Epithelial cell of esophagus (primary cell): ENCODE results near the gene UBXN7.

Source experiments
- DNase-seq: peaks from one replicate; pipeline ENCODE4 v3.0.0; 2010; ENCODE audit warnings: low read depth
- H3K4me3 ChIP-seq: 2 replicates; pipeline ENCODE4 v1.5.1; 2011; ENCODE audit warnings: mild to moderate bottlenecking, low read length, control low read depth
- TF ChIP-seq, protein P1 (sequence below): IDR thresholded peaks from 2 replicates; pipeline ENCODE4 v1.5.1; 2011; ENCODE audit warnings: low read depth, mild to moderate bottlenecking, low read length, control low read depth, inconsistent platforms; ENCODE audit not compliant: insufficient read depth; ENCODE audit errors: missing control alignments

Gene UBXN7

DNA sequence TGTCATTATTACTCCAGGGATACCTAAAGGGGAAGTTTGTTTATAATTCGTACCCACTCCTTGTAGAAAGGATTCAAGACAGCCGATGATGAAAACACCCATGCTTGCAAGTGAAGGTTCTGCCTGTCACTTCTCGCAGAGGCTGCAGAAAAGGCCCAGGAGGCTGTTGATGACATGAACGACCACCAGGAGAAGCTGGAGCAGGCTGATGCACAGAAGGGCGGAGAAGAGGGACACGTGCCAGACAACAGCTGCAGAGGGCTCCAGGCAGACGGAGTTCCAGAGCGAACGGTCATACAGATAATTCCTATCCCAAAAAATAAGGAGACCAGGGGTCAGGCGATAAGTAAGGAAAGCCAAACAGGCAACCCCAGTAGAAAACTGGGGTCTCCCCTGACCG, 108.5 kb downstream of the UBXN7 start:
- DNase-seq: no peak
- no peak overlapping the region for H3K4me3 ChIP-seq
- TF ChIP-seq, protein P1, sequence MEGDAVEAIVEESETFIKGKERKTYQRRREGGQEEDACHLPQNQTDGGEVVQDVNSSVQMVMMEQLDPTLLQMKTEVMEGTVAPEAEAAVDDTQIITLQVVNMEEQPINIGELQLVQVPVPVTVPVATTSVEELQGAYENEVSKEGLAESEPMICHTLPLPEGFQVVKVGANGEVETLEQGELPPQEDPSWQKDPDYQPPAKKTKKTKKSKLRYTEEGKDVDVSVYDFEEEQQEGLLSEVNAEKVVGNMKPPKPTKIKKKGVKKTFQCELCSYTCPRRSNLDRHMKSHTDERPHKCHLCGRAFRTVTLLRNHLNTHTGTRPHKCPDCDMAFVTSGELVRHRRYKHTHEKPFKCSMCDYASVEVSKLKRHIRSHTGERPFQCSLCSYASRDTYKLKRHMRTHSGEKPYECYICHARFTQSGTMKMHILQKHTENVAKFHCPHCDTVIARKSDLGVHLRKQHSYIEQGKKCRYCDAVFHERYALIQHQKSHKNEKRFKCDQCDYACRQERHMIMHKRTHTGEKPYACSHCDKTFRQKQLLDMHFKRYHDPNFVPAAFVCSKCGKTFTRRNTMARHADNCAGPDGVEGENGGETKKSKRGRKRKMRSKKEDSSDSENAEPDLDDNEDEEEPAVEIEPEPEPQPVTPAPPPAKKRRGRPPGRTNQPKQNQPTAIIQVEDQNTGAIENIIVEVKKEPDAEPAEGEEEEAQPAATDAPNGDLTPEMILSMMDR: no peak

DNA sequence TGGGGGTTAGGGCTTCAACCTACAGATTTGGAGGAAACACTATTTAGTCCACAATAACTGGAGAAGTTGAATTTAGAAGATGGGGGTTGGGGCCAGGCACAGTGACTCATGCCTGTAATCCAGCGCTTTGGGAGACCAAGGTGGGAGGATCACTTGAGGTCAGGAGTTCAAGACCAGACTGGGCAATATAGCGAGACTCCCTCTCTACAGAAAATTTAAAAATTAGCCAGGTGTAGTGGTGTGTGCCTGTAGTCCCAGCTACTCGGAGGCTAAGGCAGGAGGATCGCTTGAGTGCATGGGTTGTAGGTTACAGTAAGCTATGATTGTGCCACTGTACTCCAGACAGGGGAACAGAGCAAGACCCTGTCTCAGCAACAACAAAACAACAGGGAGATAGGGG, 109.2 kb downstream of the UBXN7 start:
- TF ChIP-seq, protein P1: no peak
- no peak for DNase-seq

DNA sequence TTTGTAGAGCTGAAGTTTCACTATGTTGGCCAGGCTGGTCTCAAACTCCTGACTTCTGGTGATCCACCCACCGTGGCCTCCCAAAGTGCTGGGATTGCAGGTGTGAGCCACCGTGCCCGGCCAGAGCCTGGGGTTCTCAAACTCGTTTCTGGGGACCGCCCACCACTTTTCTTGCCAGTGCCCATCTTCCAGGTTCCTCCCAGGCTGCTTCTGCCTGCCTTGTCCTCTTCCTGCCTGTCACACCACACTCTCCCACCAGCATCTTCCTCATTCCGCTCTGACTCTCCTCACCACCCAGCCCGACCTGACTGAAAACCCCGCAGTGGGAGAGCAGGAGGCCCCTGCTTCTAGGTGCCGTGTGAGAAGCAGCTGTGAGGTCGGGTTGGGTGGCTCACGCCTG, 111.1 kb downstream of the UBXN7 start:
- DNase-seq: no peak
- TF ChIP-seq, protein P1: no peak
- H3K4me3 ChIP-seq: no peak overlapping the region

More for the DNA sequence above, 109.2 kb downstream of the UBXN7 start:
- H3K4me3 ChIP-seq: no peak overlapping the region

DNA sequence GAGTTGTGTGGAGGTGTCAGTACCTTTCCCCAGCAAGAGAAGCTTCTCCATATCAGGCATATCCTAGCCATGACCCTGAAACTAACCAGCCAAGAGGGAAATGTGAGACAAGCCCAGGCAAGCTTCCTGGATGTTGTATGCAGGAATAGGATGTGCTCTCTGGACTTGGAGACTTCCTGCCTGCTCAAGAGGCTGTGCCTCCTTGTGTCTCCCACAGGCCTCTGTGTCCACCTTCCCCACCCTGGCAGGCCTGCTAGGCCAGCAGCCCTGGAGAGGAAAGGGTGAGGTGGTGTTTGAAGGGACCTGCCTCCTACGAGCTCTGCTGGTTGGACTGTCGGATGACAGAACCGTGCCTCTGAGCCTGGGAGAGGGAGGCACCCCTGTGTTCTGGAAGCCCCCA, 112.1 kb downstream of the UBXN7 start:
- TF ChIP-seq, protein P1: no peak
- no peak overlapping the region for H3K4me3 ChIP-seq
- DNase-seq: peak; percentile 91

DNA sequence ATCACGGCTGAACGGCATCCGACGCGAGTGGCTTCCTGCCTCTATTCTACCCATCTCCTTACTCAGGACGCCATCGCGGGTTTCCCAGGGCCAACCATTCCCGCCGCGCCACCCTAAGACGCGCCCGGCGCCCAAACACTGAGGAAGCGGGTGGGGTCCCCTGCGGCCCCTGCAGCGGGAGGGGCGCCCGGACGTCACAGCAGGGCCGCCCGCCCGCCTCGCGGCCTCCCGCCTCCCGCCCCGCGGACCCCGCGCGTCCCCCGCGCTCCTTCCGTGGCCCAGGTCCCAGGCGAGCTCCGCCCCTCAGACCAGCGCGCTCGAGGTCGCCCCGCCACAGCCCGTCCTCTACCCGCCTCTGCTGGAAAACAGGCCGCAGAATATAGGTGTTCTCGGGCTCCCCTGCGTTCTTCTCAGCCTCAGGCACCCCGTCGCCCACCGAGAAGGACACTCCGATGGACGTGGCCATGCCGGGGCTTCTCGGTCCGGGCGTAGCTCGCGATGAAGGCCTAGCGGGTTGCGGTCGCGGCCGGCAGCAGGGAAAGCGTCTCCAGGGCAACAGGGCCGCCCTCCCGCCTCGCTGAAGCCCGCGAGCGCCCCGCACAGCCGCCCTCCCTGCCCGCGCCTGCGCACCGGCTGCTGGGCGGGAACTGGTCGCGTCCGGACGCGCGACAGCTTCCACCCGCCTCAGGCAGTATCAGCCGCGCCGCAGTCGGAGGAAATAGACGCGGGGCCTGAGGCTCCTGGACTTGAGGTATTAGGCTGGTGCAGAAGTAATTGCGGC, 114.3 kb downstream of the UBXN7 start, which contains the start of gene DYNLT2B:
Gene DYNLT2B (minus strand): TSS at position 554 of the 781 bp plus-strand sequence. CDS start 88 bp downstream, at position 466.
- TF ChIP-seq, protein P1: no peak
- DNase-seq: peak; percentile 93
- peak within 1 kb of the TSS; percentile 82 for H3K4me3 ChIP-seq

DNA sequence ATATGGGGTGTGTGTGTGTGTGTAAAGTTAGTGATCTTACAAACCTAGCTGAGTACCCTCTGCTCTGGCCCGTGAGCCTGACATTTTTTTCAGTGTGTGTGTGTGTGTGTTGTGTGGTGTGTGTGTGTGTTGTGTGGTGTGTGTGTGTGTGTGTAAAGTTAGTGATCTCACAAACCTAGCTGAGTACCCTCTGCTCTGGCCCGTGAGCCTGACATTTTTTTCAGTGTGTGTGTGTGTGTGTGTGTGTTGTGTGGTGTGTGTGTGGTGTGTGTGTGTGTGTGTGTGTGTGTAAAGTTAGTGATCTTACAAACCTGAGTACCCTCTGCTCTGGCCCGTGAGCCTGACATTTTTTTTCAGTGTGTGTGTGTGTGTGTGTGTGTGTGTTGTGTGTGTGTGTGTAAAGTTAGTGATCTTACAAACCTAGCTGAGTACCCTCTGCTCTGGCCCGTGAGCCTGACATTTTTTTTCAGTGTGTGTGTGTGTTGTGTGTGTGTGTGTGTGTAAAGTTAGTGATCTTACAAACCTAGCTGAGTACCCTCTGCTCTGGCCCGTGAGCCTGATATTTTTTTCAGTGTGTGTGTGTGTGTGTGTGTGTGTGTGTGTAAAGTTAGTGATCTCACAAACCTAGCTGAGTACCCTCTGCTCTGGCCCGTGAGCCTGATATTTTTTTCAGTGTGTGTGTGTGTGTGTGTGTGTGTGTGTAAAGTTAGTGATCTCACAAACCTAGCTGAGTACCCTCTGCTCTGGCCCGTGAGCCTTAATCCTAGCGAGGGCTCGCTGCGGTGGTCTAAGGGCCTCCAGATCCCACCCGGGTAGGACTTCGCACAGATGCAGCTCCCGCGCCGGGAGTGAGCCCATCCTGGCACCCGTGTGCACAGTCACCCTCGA, 115.2 kb downstream of the UBXN7 start:
- DNase-seq: peak; percentile 31
- H3K4me3 ChIP-seq: peak overlapping the region; percentile 82

DNA sequence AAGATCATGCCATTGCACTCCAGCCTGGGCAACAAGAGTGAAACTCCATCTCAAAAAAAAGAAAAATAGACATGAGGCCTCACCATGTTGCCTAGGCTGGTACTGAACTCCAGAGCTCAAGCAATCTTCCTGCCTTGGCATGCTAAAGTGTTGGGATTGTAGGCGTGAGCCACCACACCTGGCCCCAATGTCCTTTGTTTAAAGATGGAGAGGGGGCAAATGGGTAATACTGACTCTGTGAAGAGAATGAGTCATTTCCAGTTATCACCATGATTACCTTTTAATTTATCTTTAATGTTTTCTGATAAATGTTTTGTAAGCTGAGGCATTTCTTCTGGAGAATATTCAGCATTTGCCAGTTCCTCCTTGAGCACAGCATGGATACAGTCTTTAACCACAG, 116.4 kb downstream of the UBXN7 start:
- H3K4me3 ChIP-seq: no peak overlapping the region
- DNase-seq: peak; percentile 27
- TF ChIP-seq, protein P1: no peak
